Natural killer cell (primary cell): ENCODE measurements around the gene DOCK2. TPM values are rescaled to one million over a fixed set of nuclear protein-coding genes. Genes with fewer than 3 reads are reported as not detected.
"Not testable (repeated sequence)": the region's sequence is repeated elsewhere in the genome, so short reads cannot be mapped to it uniquely, and the experiment has no call there.

Experiments
- ATAC-seq, 3 donors: fragments of 150-1000 bp in 2 of 3; fragments of 200-7000 bp in 1 of 3; cut with Tn5 transposase; 1 replicate in 1 of 3; 2 replicates in 2 of 3; pipeline ENCODE4 v1.10.0; 2021; ENCODE audit warnings: mild to moderate bottlenecking in 2 of 3, moderate library complexity in 2 of 3
- DNase-seq, 2 donors: peaks; one replicate each; pipeline versions ENCODE4 v3.0.0 to v3.0.0-alpha.2; 2013 to 2021; ENCODE audit warnings: mixed read lengths in 1 of 2
- H3K27ac ChIP-seq: one replicate; pipeline ENCODE4 v1.5.1; 2013; ENCODE audit warnings: mild to moderate bottlenecking, low read length
- H3K27me3 ChIP-seq: one replicate; pipeline ENCODE4 v1.6.1; 2013; ENCODE audit warnings: low read length; ENCODE audit not compliant: control insufficient read depth, insufficient read depth
- H3K36me3 ChIP-seq: one replicate; pipeline ENCODE4 v1.6.1; 2013; ENCODE audit warnings: low read length; ENCODE audit not compliant: control insufficient read depth, insufficient read depth
- H3K4me1 ChIP-seq: one replicate; pipeline ENCODE4 v1.6.1; 2013; ENCODE audit warnings: low read length; ENCODE audit not compliant: control insufficient read depth, insufficient read depth
- H3K4me3 ChIP-seq: one replicate; pipeline ENCODE4 v1.5.1; 2013; ENCODE audit warnings: low read length
- H3K9me3 ChIP-seq: one replicate; pipeline ENCODE4 v1.6.1; 2013; ENCODE audit warnings: low read length; ENCODE audit not compliant: control insufficient read depth, insufficient read depth
- H3K27ac Mint-ChIP-seq, 2 donors: one replicate each; pipeline ENCODE4 v1.8.0; 2022; ENCODE audit warnings: mild to moderate bottlenecking in 2 of 2, mixed read lengths in 2 of 2, moderate library complexity in 1 of 2
- H3K27me3 Mint-ChIP-seq, 2 donors: one replicate each; pipeline ENCODE4 v1.8.0; 2022; ENCODE audit warnings: low read depth in 2 of 2, mixed read lengths in 2 of 2
- H3K36me3 Mint-ChIP-seq: one replicate; pipeline ENCODE4 v1.8.0; 2022; ENCODE audit warnings: mixed read lengths
- H3K4me1 Mint-ChIP-seq, 2 donors: one replicate each; pipeline ENCODE4 v1.8.0; 2022; ENCODE audit warnings: mixed read lengths in 2 of 2
- H3K4me3 Mint-ChIP-seq: one replicate; pipeline ENCODE4 v1.8.0; 2022; ENCODE audit warnings: mild to moderate bottlenecking, moderate library complexity, mixed read lengths
- H3K9me3 Mint-ChIP-seq, 2 donors: one replicate each; pipeline ENCODE4 v1.8.0; 2022; ENCODE audit warnings: mixed read lengths in 2 of 2
- WGBS: methylation state at CpG from one replicate; pipeline ENCODE4 v1.1.7; 2013; ENCODE audit warnings: missing lambda C conversion rate; ENCODE audit not compliant: insufficient coverage; 5-methylcytosine and 5-hydroxymethylcytosine counted together
- intact Hi-C: fragments of 100-400 bp; cut with micrococcal nuclease; formaldehyde crosslinking; loops from one replicate; pipeline ENCODE4 v1.14.2; 2022
- total RNA-seq, 4 donors: library from RNA; stranded (reverse); fragments of 120-200 nt in 1 of 4; gene quantifications; one replicate each; pipeline versions ENCODE4 v1.2.3 to v1.2.4, GENCODE V29; 2013 to 2022
- TF ChIP-seq, protein P1 (sequence below): fragments of 200-600 bp; IDR thresholded peaks from one replicate; pipeline ENCODE4 v1.8.0; 2022; ENCODE audit warnings: antibody characterized with exemption

Gene DOCK2
- total RNA-seq, 3 donors from 2014 or later (not counting 1 experiment from before 2014, with no cell fraction given) = 317 to 361 (median 320) TPM

DNA sequence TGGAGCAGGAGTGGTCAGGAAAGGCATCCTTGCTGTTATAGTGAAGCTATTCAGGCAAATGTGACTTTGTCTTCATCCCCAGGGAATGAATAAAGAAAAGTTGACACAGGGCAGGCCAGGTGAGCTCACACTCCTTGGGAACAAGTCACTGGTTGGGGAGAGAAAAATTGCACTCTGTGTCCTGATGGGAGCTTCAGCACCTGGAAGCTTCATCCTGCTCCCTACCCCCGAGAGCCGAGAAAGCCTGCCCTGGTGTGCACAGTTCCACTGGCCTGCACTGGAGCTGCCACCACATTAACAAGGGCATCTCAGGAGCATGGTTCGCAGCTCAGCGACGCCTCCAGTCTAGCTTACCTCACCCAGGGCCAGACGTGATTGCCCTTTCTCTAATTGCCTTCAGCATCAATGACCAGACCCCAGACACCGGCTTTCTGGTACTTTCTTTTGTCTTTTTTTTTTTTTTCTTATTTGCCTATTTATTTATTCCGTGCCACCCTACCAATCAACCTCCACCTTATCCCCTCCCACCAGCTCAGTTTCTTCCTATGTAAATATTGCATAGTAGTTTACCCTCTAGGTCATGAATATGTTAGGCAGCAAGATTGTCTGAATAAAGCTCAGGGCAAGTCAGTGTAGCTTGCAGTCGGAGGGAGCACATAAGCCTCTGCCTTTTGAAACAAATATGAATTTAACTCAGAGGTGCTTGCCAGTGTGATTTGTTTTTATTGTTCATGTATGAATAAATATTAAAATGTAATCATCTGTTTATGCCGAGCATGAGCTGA, 87.4 kb downstream of the DOCK2 start:
- no peak for DNase-seq
- Mint-ChIP-seq H3K36me3 (peaks cover 18% of the 10 kb centered on the region), H3K4me1 (peaks cover 27 to 30% of the 10 kb centered on the region in 2 donors), H3K4me3 (no peak overlapping the region), H3K27me3 (no peaks in the 10 kb centered on the region), H3K9me3 (no peaks in the 10 kb centered on the region), H3K27ac (peak overlapping the region in 1 of 2 donors; percentile 9)
- H3K27me3 ChIP-seq = no peaks in the 10 kb centered on the region
- H3K4me1 ChIP-seq = no peaks in the 10 kb centered on the region
- intact Hi-C loops = no loop called here
- H3K4me3 ChIP-seq = no peak overlapping the region
- TF ChIP-seq, protein P1, sequence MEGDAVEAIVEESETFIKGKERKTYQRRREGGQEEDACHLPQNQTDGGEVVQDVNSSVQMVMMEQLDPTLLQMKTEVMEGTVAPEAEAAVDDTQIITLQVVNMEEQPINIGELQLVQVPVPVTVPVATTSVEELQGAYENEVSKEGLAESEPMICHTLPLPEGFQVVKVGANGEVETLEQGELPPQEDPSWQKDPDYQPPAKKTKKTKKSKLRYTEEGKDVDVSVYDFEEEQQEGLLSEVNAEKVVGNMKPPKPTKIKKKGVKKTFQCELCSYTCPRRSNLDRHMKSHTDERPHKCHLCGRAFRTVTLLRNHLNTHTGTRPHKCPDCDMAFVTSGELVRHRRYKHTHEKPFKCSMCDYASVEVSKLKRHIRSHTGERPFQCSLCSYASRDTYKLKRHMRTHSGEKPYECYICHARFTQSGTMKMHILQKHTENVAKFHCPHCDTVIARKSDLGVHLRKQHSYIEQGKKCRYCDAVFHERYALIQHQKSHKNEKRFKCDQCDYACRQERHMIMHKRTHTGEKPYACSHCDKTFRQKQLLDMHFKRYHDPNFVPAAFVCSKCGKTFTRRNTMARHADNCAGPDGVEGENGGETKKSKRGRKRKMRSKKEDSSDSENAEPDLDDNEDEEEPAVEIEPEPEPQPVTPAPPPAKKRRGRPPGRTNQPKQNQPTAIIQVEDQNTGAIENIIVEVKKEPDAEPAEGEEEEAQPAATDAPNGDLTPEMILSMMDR = no peak
- no peak overlapping the region for H3K27ac ChIP-seq
- 98% methylated on average over 9 of the region's 10 CpGs for WGBS
- H3K9me3 ChIP-seq = no peaks in the 10 kb centered on the region
- ATAC-seq = no peak
- peaks cover 75% of the 10 kb centered on the region for H3K36me3 ChIP-seq

DNA sequence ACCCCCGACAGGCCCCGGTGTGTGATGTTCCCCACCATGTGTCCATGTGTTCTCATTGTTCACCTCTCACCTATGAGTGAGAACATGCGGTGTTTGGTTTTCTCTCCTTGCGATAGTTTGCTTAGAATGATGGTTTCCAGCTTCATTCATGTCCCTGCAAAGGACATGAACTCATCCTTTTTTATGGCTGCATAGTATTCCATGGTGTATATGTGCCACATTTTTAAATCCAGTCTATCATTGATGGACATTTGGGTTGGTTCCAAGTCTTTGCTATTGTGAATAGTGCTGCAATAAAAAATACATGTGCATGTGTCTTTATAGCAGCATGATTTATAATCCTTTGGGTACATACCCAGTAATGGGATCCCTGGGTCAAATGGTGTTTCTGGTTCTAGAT, 88.6 kb downstream of the DOCK2 start:
- H3K9me3 Mint-ChIP-seq, H3K4me3 ChIP-seq, H3K27ac Mint-ChIP-seq, H3K9me3 ChIP-seq, DNase-seq, H3K4me3 Mint-ChIP-seq, H3K27me3 ChIP-seq, H3K27me3 Mint-ChIP-seq, H3K27ac ChIP-seq, intact Hi-C loops, H3K4me1 ChIP-seq, ATAC-seq: not testable (repeated sequence)
- 98% methylated on average over 4 of the region's 4 CpGs for WGBS
- Mint-ChIP-seq H3K36me3 (peaks cover 11% of the 10 kb centered on the region), H3K4me1 (peaks cover 30 to 36% of the 10 kb centered on the region in 2 donors)
- H3K36me3 ChIP-seq = peaks cover 67% of the 10 kb centered on the region

DNA sequence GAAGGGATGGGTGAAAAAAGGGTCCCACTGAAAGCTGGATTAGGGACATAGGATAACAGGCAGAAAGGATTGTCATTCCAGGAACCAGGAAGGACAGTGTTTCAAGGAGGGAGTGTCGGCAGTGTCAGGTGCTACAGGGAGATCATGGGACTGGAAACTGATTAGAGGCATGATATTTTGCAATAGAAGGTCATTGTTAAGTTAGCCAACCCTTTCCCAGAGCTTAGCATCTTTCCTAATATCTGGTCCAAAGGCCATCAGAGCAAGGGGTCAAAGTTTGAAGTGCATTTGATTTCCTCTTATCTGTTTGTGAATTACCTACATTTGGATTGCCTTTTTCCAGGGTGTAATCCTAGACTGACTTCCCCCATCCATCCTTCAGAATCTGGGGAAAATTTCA, 91.3 kb downstream of the DOCK2 start:
- Histone ChIP-seq H3K4me3 (no peak overlapping the region), H3K9me3 (no peaks in the 10 kb centered on the region), H3K27ac (no peak overlapping the region), H3K4me1 (no peaks in the 10 kb centered on the region), H3K36me3 (peaks cover 41% of the 10 kb centered on the region), H3K27me3 (no peaks in the 10 kb centered on the region)
- H3K27me3 Mint-ChIP-seq = no peaks in the 10 kb centered on the region
- 90% methylated on average over 1 of the region's 1 CpG for WGBS
- no peaks in the 10 kb centered on the region for H3K9me3 Mint-ChIP-seq
- DNase-seq = no peak
- peaks cover 28 to 43% of the 10 kb centered on the region in 2 donors for H3K4me1 Mint-ChIP-seq
- no peak for ATAC-seq
- H3K36me3 Mint-ChIP-seq = peaks cover 6% of the 10 kb centered on the region
- H3K27ac Mint-ChIP-seq = peak overlapping the region; percentile 4 to 45
- intact Hi-C loops = no loop called here
- H3K4me3 Mint-ChIP-seq = no peak overlapping the region
- TF ChIP-seq, protein P1 = no peak

DNA sequence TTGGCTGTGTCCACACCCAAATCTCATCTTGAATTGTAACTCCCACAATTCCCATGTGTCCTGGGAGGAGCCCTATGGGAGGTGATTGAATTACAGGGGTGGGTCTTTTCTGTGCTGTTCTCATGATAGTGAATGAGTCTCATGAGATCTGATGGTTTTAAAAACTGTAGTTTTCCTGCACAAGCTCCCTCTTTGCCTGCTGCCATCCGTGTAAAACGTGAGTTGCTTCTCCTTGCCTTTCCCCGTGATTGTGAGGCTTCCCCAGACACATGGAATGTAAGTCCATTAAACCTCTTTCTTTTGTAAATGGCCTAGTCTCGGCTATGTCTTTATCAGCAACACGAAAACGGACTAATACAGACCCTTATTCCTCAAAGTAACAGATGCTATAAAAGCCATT, 94.1 kb downstream of the DOCK2 start:
- Histone ChIP-seq H3K9me3 (no peaks in the 10 kb centered on the region), H3K27ac (no peak overlapping the region), H3K4me3 (no peak overlapping the region), H3K36me3 (peaks cover 39% of the 10 kb centered on the region), H3K27me3 (no peaks in the 10 kb centered on the region), H3K4me1 (no peaks in the 10 kb centered on the region)
- peaks cover 52 to 61% of the 10 kb centered on the region in 2 donors for H3K4me1 Mint-ChIP-seq
- DNase-seq = no peak
- no peak for ATAC-seq
- peak overlapping the region in 1 of 2 donors; percentile 60 for H3K27ac Mint-ChIP-seq
- no peak overlapping the region for H3K4me3 Mint-ChIP-seq
- peaks cover 15% of the 10 kb centered on the region for H3K36me3 Mint-ChIP-seq
- 96% methylated on average over 4 of the region's 6 CpGs for WGBS
- no peaks in the 10 kb centered on the region for H3K27me3 Mint-ChIP-seq
- H3K9me3 Mint-ChIP-seq = no peaks in the 10 kb centered on the region
- intact Hi-C loops = no loop called here
- TF ChIP-seq, protein P1 = no peak
